HCT116 (cell line): ENCODE results near the gene LRP1. TPM values are rescaled to one million over a fixed set of nuclear protein-coding genes. Genes with fewer than 3 reads are reported as not detected.

Source experiments
- ATAC-seq: fragments of 200-7000 bp; cut with Tn5 transposase; 2 replicates; pipeline ENCODE4 v1.9.1; 2020; ENCODE audit warnings: mild to moderate bottlenecking, moderate library complexity
- BruUV-seq: library from RNA; stranded (reverse); fragments of 400-500 nt; replicated peaks from 2 replicates; lab custom pipeline; 2021; lab: Mats Ljungman, UMichigan
- CTCF ChIA-PET: fragments of 300-600 bp; sonication (Branson Sonifier 250); formaldehyde crosslinking; loops from one replicate; lab custom pipeline; 2021; ENCODE audit warnings: antibody characterized with exemption; lab: Charles Lee
- POLR2A ChIA-PET: fragments of 300-600, 350-600 bp; sonication (Branson Sonifier 250); formaldehyde crosslinking; loops from one replicate; lab custom pipeline; 2021; ENCODE audit warnings: antibody characterized with exemption; lab: Charles Lee
- RAD21 ChIA-PET, 2 experiments: fragments of 300-600 bp; sonication (Branson Sonifier 250); formaldehyde crosslinking; loops; one replicate each; lab custom pipeline; 2023; ENCODE audit warnings: low total read pairs in 2 of 2; ENCODE audit not compliant: uncharacterized antibody in 2 of 2, unreplicated experiment in 2 of 2, low non-redundant PET in 1 of 2; lab: Charles Lee
- DNase-seq: peaks from one replicate; pipeline ENCODE4 v3.0.0-alpha.2; 2010; ENCODE audit warnings: low read depth, low spot score
- H2AFZ ChIP-seq: fragments of 200-600 bp; shearing (Covaris generic), sonication (generic); 2 replicates; pipeline ENCODE4 v1.6.1; 2017; ENCODE audit warnings: low read depth, mixed run types, mixed read lengths, antibody characterized with exemption, low read length; ENCODE audit not compliant: poor library complexity, severe bottlenecking
- H3K27ac ChIP-seq: 2 replicates; pipeline ENCODE4 v1.5.1; 2012; ENCODE audit warnings: low read depth, low read length
- H3K27me3 ChIP-seq: fragments of 200-600 bp; sonication (generic); 2 replicates; pipeline ENCODE4 v1.6.1; 2016; ENCODE audit warnings: mixed run types, low read length, mixed read lengths; ENCODE audit not compliant: insufficient read depth
- H3K36me3 ChIP-seq, 2 experiments: fragments of 200-500 bp in 1 of 2; fragments of 200-600 bp in 1 of 2; sonication (Bioruptor generic) in 1 of 2; sonication (generic) in 1 of 2; 2 replicates each; pipeline versions ENCODE4 v1.5.1 to v1.6.1; 2014 to 2016; ENCODE audit warnings: low read length in 2 of 2, inconsistent platforms in 1 of 2, mixed read lengths in 1 of 2, mixed run types in 1 of 2; ENCODE audit not compliant: insufficient read depth in 2 of 2, control insufficient read depth in 1 of 2
- H3K4me1 ChIP-seq, 2 experiments: fragments of 200-600 bp in 1 of 2; sonication (generic) in 1 of 2; 2 replicates each; pipeline versions ENCODE4 v1.5.1 to v1.6.1; 2012 to 2017; ENCODE audit warnings: low read length in 2 of 2, inconsistent platforms in 1 of 2, mild to moderate bottlenecking in 1 of 2, mixed read lengths in 1 of 2, mixed run types in 1 of 2, moderate library complexity in 1 of 2; ENCODE audit not compliant: insufficient read depth in 2 of 2, control insufficient read depth in 1 of 2
- H3K4me2 ChIP-seq: fragments of 200-600 bp; sonication (generic); 2 replicates; pipeline ENCODE4 v1.6.1; 2017; ENCODE audit warnings: mixed run types, low read length, mixed read lengths
- H3K4me3 ChIP-seq, 2 experiments: fragments of 200-600 bp in 1 of 2; sonication (generic) in 1 of 2; replicated peaks in 1 of 2; 2 replicates each; pipeline ENCODE4 v1.5.1; 2011 to 2016; ENCODE audit warnings: low read length in 2 of 2, control low read depth in 1 of 2, low read depth in 1 of 2, mild to moderate bottlenecking in 1 of 2, mixed read lengths in 1 of 2, mixed run types in 1 of 2
- H3K79me2 ChIP-seq: fragments of 200-600 bp; sonication (generic); 2 replicates; pipeline ENCODE4 v1.6.1; 2017; ENCODE audit warnings: mild to moderate bottlenecking, mixed run types, low read length, moderate library complexity, mixed read lengths; ENCODE audit not compliant: insufficient read depth
- H3K9ac ChIP-seq: fragments of 200-600 bp; sonication (generic); 2 replicates; pipeline ENCODE4 v1.6.1; 2016; ENCODE audit warnings: low read length, mixed read lengths
- H3K9me2 ChIP-seq: fragments of 200-600 bp; sonication (generic), shearing (Covaris generic); 2 replicates; pipeline ENCODE4 v1.6.1; 2017; ENCODE audit warnings: mixed run types, mild to moderate bottlenecking, moderate library complexity; ENCODE audit not compliant: insufficient read depth
- H3K9me3 ChIP-seq, 2 experiments: fragments of 200-500 bp in 1 of 2; fragments of 200-600 bp in 1 of 2; sonication (Bioruptor generic) in 1 of 2; sonication (generic) in 1 of 2; 2 replicates each; pipeline ENCODE4 v1.6.1; 2014 to 2017; ENCODE audit warnings: low read length in 2 of 2, mixed read lengths in 2 of 2, inconsistent platforms in 1 of 2, low read depth in 1 of 2, mild to moderate bottlenecking in 1 of 2, mixed run types in 1 of 2, moderate library complexity in 1 of 2; ENCODE audit not compliant: control insufficient read depth in 1 of 2, insufficient read depth in 1 of 2
- H4K20me1 ChIP-seq: fragments of 200-600 bp; sonication (generic), shearing (Covaris generic); 2 replicates; pipeline ENCODE4 v1.6.1; 2017; ENCODE audit warnings: mixed run types, mild to moderate bottlenecking, moderate library complexity; ENCODE audit not compliant: insufficient read depth
- CTCF ChIP-seq, 3 experiments: fragments of 200-600 bp in 1 of 3; sonication (generic) in 1 of 3; IDR thresholded peaks in 2 of 3; conservative IDR thresholded peaks in 1 of 3; 2 replicates each; pipeline ENCODE4 v1.5.1; 2012 to 2017; ENCODE audit warnings: low read depth in 2 of 3, low read length in 2 of 3, antibody characterized with exemption in 1 of 3, borderline replicate concordance in 1 of 3, control low read depth in 1 of 3, mild to moderate bottlenecking in 1 of 3, mixed read lengths in 1 of 3, mixed run types in 1 of 3, moderate library complexity in 1 of 3; ENCODE audit not compliant: insufficient read depth in 1 of 3
- MAX ChIP-seq: IDR thresholded peaks from 2 replicates; pipeline ENCODE4 v1.6.1; 2012
- POLR2AphosphoS5 ChIP-seq: IDR thresholded peaks from 2 replicates; pipeline ENCODE4 v1.6.1; 2011; ENCODE audit warnings: mild to moderate bottlenecking, low read depth, low read length, moderate library complexity
- ZFX ChIP-seq: fragments of 450-650 bp; IDR thresholded peaks from 2 replicates; pipeline ENCODE4 v1.6.1; 2017
- intact Hi-C: fragments of 100-400 bp; cut with micrococcal nuclease; formaldehyde crosslinking; loops from 2 replicates; pipeline ENCODE4 v1.10.0; 2022
- total RNA-seq: library from RNA; stranded (reverse); gene quantifications from one replicate; pipeline ENCODE4 v1.2.1, GENCODE V29; 2021; ENCODE audit not compliant: unreplicated experiment

The LRP1 gene
- total RNA-seq, 1 experiment from 2014 or later: 12.0 TPM

DNA sequence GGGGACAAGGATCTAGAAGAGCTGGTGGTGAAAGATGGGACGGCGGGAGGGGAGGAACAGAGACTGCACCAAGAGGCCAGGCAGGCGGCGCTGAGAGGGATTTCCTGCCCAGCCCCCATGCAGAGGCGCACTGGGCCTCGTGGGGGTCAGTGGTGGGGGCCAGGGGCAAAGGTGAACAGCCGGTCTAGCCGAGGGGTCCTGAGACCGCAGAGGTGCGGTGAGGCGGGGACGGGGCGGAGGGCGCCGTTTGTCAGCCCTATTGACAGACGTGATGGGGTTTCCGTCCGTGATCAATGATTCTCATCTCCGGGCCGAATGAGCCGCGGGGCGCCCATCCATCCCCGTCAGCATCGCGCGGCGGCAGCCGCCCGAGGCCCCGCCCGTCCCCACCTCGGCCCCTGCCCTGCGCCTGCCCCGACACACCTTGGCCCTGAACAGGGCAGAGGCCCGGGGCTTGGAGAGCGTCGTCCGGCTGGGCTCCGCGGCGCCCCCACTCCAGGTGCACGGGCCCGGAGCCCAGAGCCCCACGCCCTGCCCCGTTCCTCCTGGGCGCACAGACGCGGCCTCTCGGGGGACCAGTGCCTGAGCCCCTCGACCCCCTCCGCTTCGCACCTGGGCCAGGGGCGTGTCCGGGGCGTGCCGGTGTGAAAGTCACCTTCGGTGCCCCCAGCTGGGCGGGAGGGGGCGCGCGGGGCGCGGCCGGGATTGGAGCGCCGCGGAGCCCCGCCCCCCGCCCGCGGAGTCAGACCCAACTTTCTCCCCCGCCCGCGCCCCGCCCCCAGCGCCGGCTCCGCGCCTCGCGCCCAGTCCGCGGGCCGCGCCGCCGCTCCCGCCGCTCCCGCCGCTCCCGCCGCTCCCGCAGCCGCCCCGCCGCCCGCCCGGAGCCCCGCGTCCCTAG lies 88.0 kb downstream of the LRP1 start, which contains the start of gene NXPH4:
TSS of gene NXPH4 (plus strand) at position 781 of the 898 bp plus-strand sequence. CDS start 176 bp downstream, outside the sequence.
- H3K27me3 ChIP-seq: no peaks in the 10 kb centered on the region
- ATAC-seq: peak; percentile 59
- peak within 1 kb of the TSS; percentile 69 for H3K9ac ChIP-seq

More for the DNA sequence above, 88.0 kb downstream of the LRP1 start, which contains the start of gene NXPH4:
- ChIA-PET CTCF (interaction anchor here (0.6 to 4.2 kb wide), 5 partner anchors 13 to 239 kb away, joined by 3 to 103 read pairs (median 3); partner anchors contain the start of gene INHBE), POLR2A (no interaction called here), RAD21 (interaction anchor here in 1 of 2 experiments (1.1 kb wide), 1 partner anchor 27 kb away, joined by 4 read pairs; no protein-coding TSS in a partner anchor)
- DNase-seq: no peak
- TF ChIP-seq CTCF (IDR thresholded peaks at IDR 0.05 in 2 of 3, conservative IDR thresholded peaks at IDR 0.05 in 1 of 3; ENCODE audit: borderline replicate concordance in 1 of 3, insufficient read depth in 1 of 3, low read depth in 2 of 3, low read length in 2 of 3) (no peak), ZFX (peak; percentile 38; the same call in 1 of the 2 replicates), POLR2AphosphoS5 (no peak), MAX (peak; percentile 83)
- H3K4me3 ChIP-seq: peak within 1 kb of the TSS; percentile 53 to 81
- no peaks in the 10 kb centered on the region for H3K79me2 ChIP-seq
- no peaks in the 10 kb centered on the region for H3K36me3 ChIP-seq
- no peaks in the 10 kb centered on the region for H3K9me2 ChIP-seq
- peak within 1 kb of the TSS; percentile 61 for H2AFZ ChIP-seq
- intact Hi-C loops: no loop called here
- no peaks in the 10 kb centered on the region for H4K20me1 ChIP-seq
- H3K4me1 ChIP-seq: peaks cover 17 to 50% of the 10 kb centered on the region in 2 experiments
- no TSS peak for BruUV-seq
- peak within 1 kb of the TSS; percentile 97 for H3K4me2 ChIP-seq
- no peaks in the 10 kb centered on the region for H3K9me3 ChIP-seq
- peak within 1 kb of the TSS; percentile 42; the same call in 1 of the 2 replicates for H3K27ac ChIP-seq
